Gastrocnemius medialis (tissue), 4 donors: ENCODE measurements around the gene ROGDI.

Source experiments
- POLR2A ChIP-seq, 2 donors: fragments of 450-650 bp; IDR thresholded peaks; one replicate each; pipeline ENCODE4 v1.6.1; 2017; ENCODE audit warnings: antibody characterized with exemption in 2 of 2, mild to moderate bottlenecking in 2 of 2, moderate library complexity in 2 of 2
- TF ChIP-seq, protein P1 (sequence below), 5 experiments: fragments of 450-650 bp in 3 of 5; fragments of 200-600 bp in 2 of 5; sonication (generic) in 2 of 5; IDR thresholded peaks in 4 of 5; conservative IDR thresholded peaks in 1 of 5; 1 replicate in 4 of 5; 2 replicates in 1 of 5; pipeline ENCODE4 v1.5.1; 2016 to 2019; ENCODE audit warnings: antibody characterized with exemption in 5 of 5, mild to moderate bottlenecking in 3 of 5, moderate library complexity in 3 of 5

DNA sequence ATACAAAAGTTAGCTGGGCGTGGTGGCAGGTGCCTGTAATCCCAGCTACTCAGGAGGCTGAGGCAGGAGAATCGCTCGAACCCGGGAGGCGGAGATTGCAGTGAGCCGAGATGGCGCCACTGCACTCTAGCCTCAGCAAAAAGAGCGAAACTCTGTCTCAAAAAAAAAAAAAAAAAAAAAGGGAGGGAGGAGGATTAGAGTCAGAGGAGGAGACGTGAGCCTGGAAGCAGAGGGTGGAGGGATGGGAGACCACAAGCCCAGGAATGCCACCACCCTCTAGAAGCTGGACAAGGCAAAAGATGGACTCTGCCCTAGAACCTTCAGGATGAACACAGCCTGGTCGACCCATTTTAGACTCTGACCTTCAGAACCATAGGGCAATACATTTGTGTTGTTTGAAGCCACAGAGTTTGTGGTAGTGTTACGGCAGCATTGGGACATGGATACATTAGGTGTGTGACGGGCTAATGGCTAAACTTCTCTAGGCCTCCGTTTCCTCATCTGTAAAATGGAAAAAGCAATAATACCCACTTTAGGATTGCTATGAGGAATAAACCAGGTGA is 9.4 kb downstream of the ROGDI start:
- TF ChIP-seq, protein P1, sequence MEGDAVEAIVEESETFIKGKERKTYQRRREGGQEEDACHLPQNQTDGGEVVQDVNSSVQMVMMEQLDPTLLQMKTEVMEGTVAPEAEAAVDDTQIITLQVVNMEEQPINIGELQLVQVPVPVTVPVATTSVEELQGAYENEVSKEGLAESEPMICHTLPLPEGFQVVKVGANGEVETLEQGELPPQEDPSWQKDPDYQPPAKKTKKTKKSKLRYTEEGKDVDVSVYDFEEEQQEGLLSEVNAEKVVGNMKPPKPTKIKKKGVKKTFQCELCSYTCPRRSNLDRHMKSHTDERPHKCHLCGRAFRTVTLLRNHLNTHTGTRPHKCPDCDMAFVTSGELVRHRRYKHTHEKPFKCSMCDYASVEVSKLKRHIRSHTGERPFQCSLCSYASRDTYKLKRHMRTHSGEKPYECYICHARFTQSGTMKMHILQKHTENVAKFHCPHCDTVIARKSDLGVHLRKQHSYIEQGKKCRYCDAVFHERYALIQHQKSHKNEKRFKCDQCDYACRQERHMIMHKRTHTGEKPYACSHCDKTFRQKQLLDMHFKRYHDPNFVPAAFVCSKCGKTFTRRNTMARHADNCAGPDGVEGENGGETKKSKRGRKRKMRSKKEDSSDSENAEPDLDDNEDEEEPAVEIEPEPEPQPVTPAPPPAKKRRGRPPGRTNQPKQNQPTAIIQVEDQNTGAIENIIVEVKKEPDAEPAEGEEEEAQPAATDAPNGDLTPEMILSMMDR (IDR thresholded peaks at IDR 0.05 in 4 of 5, conservative IDR thresholded peaks at IDR 0.05 in 1 of 5), result no peak
- TF ChIP-seq POLR2A (IDR thresholded peaks at IDR 0.05), result no peak
